IMR-90 (cell line): ENCODE data around the gene AZIN2. TPM values are rescaled to one million over a fixed set of nuclear protein-coding genes. Genes with fewer than 3 reads are reported as not detected.
A peak's percentile ranks its signal among the peaks of the same experiment; 100 is the strongest.

Experiments used
- ATAC-seq: fragments of 200-7000 bp; cut with Tn5 transposase; 2 replicates; pipeline ENCODE4 v1.9.1; 2020; ENCODE audit warnings: low read depth, mild to moderate bottlenecking, moderate library complexity
- BruUV-seq: library from RNA; stranded (reverse); fragments of 400-500 nt; replicated peaks from 2 replicates; lab custom pipeline; 2021; lab: Mats Ljungman, UMichigan
- CTCF ChIA-PET: fragments of 300-600 bp; formaldehyde crosslinking; extraction: SDS; loops from one replicate; lab custom pipeline; 2021; ENCODE audit warnings: antibody characterized with exemption; lab: Yijun Ruan, JAX
- POLR2A ChIA-PET: fragments of 300-600 bp; sonication (Branson Sonifier 250); formaldehyde crosslinking; loops from one replicate; lab custom pipeline; 2022; ENCODE audit warnings: antibody characterized with exemption; ENCODE audit not compliant: unreplicated experiment; lab: Charles Lee
- DNase-seq: peaks from one replicate; pipeline ENCODE4 v3.0.0; 2013
- H2AFZ ChIP-seq: replicated peaks from 2 replicates; pipeline ENCODE3; 2013; ENCODE audit warnings: low read length, mild to moderate bottlenecking; ENCODE audit not compliant: poor library complexity
- H2AK5ac ChIP-seq: 2 replicates; pipeline ENCODE4 v1.6.1; 2013; ENCODE audit warnings: low read depth, low read length, inconsistent platforms
- H2AK9ac ChIP-seq: replicated peaks from 2 replicates; pipeline ENCODE3; 2013; ENCODE audit warnings: mild to moderate bottlenecking, low read depth, low read length, moderate library complexity; ENCODE audit not compliant: poor library complexity
- H2BK120ac ChIP-seq: 2 replicates; pipeline ENCODE4 v1.6.1; 2013; ENCODE audit warnings: low read depth, low read length, inconsistent platforms
- H2BK15ac ChIP-seq: 3 replicates; pipeline ENCODE4 v1.6.1; 2013; ENCODE audit warnings: low read depth, low read length, inconsistent platforms
- H2BK20ac ChIP-seq: 2 replicates; pipeline ENCODE4 v1.6.1; 2013; ENCODE audit warnings: low read depth, mild to moderate bottlenecking, inconsistent platforms, low read length, moderate library complexity
- H2BK5ac ChIP-seq: 2 replicates; pipeline ENCODE4 v1.6.1; 2013; ENCODE audit warnings: mild to moderate bottlenecking, low read depth, low read length, inconsistent platforms; ENCODE audit not compliant: poor library complexity, severe bottlenecking
- H3K14ac ChIP-seq: replicated peaks from 2 replicates; pipeline ENCODE4 v1.6.1; 2013; ENCODE audit warnings: low read depth, low read length, inconsistent platforms
- H3K18ac ChIP-seq: 2 replicates; pipeline ENCODE4 v1.6.1; 2013; ENCODE audit warnings: low read depth, low read length, control low read depth
- H3K23ac ChIP-seq: 2 replicates; pipeline ENCODE4 v1.6.1; 2013; ENCODE audit warnings: low read depth, low read length, inconsistent platforms
- H3K27ac ChIP-seq: 2 replicates; pipeline ENCODE4 v1.5.1; 2013; ENCODE audit warnings: mild to moderate bottlenecking, control low read depth, low read length; ENCODE audit not compliant: insufficient read depth
- H3K27me3 ChIP-seq: 2 replicates; pipeline ENCODE4 v1.6.1; 2013; ENCODE audit warnings: low read length; ENCODE audit not compliant: control insufficient read depth, insufficient read depth
- H3K36me3 ChIP-seq: 2 replicates; pipeline ENCODE4 v1.6.1; 2013; ENCODE audit warnings: low read length, mixed read lengths; ENCODE audit not compliant: control insufficient read depth, insufficient read depth
- H3K4ac ChIP-seq: 2 replicates; pipeline ENCODE4 v1.6.1; 2013; ENCODE audit warnings: low read depth, low read length, inconsistent platforms
- H3K4me1 ChIP-seq: 2 replicates; pipeline ENCODE4 v1.6.1; 2013; ENCODE audit warnings: low read length, mixed read lengths; ENCODE audit not compliant: control insufficient read depth, insufficient read depth
- H3K4me2 ChIP-seq: 2 replicates; pipeline ENCODE4 v1.6.1; 2013; ENCODE audit warnings: low read depth, mild to moderate bottlenecking, control low read depth, low read length, moderate library complexity
- H3K4me3 ChIP-seq: 2 replicates; pipeline ENCODE4 v1.5.1; 2013; ENCODE audit warnings: low read depth, mild to moderate bottlenecking, control low read depth, low read length, moderate library complexity; ENCODE audit not compliant: insufficient read depth
- H3K56ac ChIP-seq: 2 replicates; pipeline ENCODE4 v1.6.1; 2013; ENCODE audit warnings: low read length, inconsistent platforms; ENCODE audit not compliant: insufficient read depth; ENCODE audit errors: extremely low read depth
- H3K79me1 ChIP-seq, 2 experiments: 2 replicates each; pipeline ENCODE4 v1.6.1; 2013; ENCODE audit warnings: low read length in 2 of 2, inconsistent platforms in 1 of 2, low read depth in 1 of 2
- H3K9ac ChIP-seq: 2 replicates; pipeline ENCODE4 v1.6.1; 2013; ENCODE audit warnings: low read depth, low read length, control low read depth
- H3K9me1 ChIP-seq: 2 replicates; pipeline ENCODE4 v1.6.1; 2013; ENCODE audit warnings: low read length, inconsistent platforms; ENCODE audit not compliant: insufficient read depth
- H3K9me3 ChIP-seq: 2 replicates; pipeline ENCODE4 v1.6.1; 2013; ENCODE audit warnings: low read length; ENCODE audit not compliant: control insufficient read depth, insufficient read depth
- H4K20me1 ChIP-seq: 2 replicates; pipeline ENCODE4 v1.6.1; 2013; ENCODE audit warnings: low read length, inconsistent platforms; ENCODE audit not compliant: insufficient read depth
- H4K5ac ChIP-seq: 2 replicates; pipeline ENCODE4 v1.6.1; 2013; ENCODE audit warnings: mild to moderate bottlenecking, low read depth, low read length, control low read depth
- H4K8ac ChIP-seq, 2 experiments: 2 replicates each; pipeline ENCODE4 v1.6.1; 2013; ENCODE audit warnings: low read depth in 2 of 2, low read length in 2 of 2, control low read depth in 1 of 2, inconsistent platforms in 1 of 2
- H4K91ac ChIP-seq: 2 replicates; pipeline ENCODE4 v1.6.1; 2013; ENCODE audit warnings: low read depth, low read length, inconsistent platforms; ENCODE audit not compliant: insufficient read depth
- ELK1 ChIP-seq: fragments of 150-350 bp; IDR thresholded peaks from 2 replicates; pipeline ENCODE4 v1.6.1; 2016; ENCODE audit warnings: low read depth, mild to moderate bottlenecking, low read length, moderate library complexity, borderline replicate concordance
- FOS ChIP-seq: fragments of 150-350 bp; IDR thresholded peaks from 2 replicates; pipeline ENCODE4 v1.6.1; 2016; ENCODE audit warnings: low read depth, low read length
- NFE2L2 ChIP-seq: fragments of 150-350 bp; IDR thresholded peaks from 2 replicates; pipeline ENCODE4 v1.6.1; 2016; ENCODE audit warnings: low read depth, mild to moderate bottlenecking, low read length
- POLR2A ChIP-seq: IDR thresholded peaks from 2 replicates; pipeline ENCODE4 v1.6.1; 2012; ENCODE audit warnings: mild to moderate bottlenecking, low read depth, low read length
- SMC3 ChIP-seq: fragments of 150-350 bp; IDR thresholded peaks from 2 replicates; pipeline ENCODE4 v1.6.1; 2016; ENCODE audit warnings: low read depth, mild to moderate bottlenecking, antibody characterized with exemption, low read length, moderate library complexity
- USF2 ChIP-seq: fragments of 150-350 bp; IDR thresholded peaks from 2 replicates; pipeline ENCODE4 v1.6.1; 2017; ENCODE audit warnings: mild to moderate bottlenecking, antibody characterized with exemption, low read length, low read depth
- WGBS, 2 experiments: methylation state at CpG; one replicate each; pipeline versions ENCODE4 v1.1.5 to v1.1.7; 2013; ENCODE audit warnings: missing lambda C conversion rate in 2 of 2; ENCODE audit not compliant: insufficient read length in 1 of 2; ENCODE audit errors: extremely low coverage in 2 of 2; 5-methylcytosine and 5-hydroxymethylcytosine counted together
- dilution Hi-C: fragments of 300-500 bp; cut with HindIII; formaldehyde crosslinking; loops from one replicate; pipeline ENCODE4 v1.14.3; 2018; ENCODE audit warnings: low sequenced_read_pairs; ENCODE audit not compliant: unreplicated experiment
- in situ Hi-C: fragments of 300-500 bp; cut with MboI; formaldehyde crosslinking; loops from 3 replicates; pipeline ENCODE4 v1.14.3; 2019; ENCODE audit warnings: low sequenced_read_pairs, inconsistent platforms, mixed read lengths
- intact Hi-C: fragments of 100-400 bp; cut with micrococcal nuclease; formaldehyde crosslinking; loops from 2 replicates; pipeline ENCODE4 v1.10.0; 2022
- polyA plus RNA-seq, 3 experiments: library from polyadenylated mRNA; depleted of rRNA; stranded (reverse); fragments of >200 nt; gene quantifications; 2 replicates each; pipeline ENCODE4 v1.2.3, GENCODE V29; 2012; ENCODE audit warnings: low replicate concordance in 1 of 3
- total RNA-seq: library from RNA; depleted of rRNA; stranded (reverse); fragments of >200 nt; gene quantifications from 2 replicates; pipeline ENCODE4 v1.2.3, GENCODE V29; 2012
- TF ChIP-seq, protein P1 (sequence below): conservative IDR thresholded peaks from 2 replicates; pipeline ENCODE4 v1.5.1; 2012; ENCODE audit warnings: mild to moderate bottlenecking, low read depth, low read length, improper control_type of control experiment

Gene AZIN2
- total and polyA plus RNA-seq, 2 of the 4 experiments (the other 2 are of a cell fraction): 4.7 to 8.9 TPM

DNA sequence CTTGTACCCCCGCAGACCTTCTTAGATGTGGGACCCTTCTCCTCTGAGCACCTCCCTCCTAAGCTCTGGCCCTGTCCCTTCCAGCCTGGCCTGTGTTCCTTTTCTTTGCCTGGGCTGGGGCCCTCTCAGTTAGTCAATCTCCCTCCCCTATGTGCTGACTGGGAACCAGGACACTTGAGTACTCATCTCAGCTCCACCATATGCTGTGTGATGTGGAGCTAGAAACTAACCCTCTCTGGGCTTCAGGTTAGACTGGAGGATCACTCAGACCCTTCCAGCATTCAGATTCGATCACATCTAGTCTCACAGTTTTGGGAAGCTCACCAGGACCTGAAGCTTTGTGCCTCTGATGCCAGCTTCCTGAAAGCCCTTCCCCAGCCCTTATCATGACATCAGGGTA, 60.3 kb downstream of the AZIN2 start:
- Histone ChIP-seq H2AK9ac (no peak overlapping the region), H3K36me3 (peaks cover 6% of the 10 kb centered on the region; the same call in 1 of the 2 replicates), H3K27me3 (no peaks in the 10 kb centered on the region), H2BK15ac (0 out of 3 replicates have a peak overlapping the region, but pooled peaks have one; percentile 33), H3K4me3 (no peak overlapping the region), H3K4me2 (no peak overlapping the region), H3K4ac (peak overlapping the region; percentile 28; the same call in 1 of the 2 replicates), H3K79me1 (peaks cover 3 to 22% of the 10 kb centered on the region in 2 experiments; a peak in 2 of 4 replicates), H2BK5ac (no peak overlapping the region), H4K5ac (no peak overlapping the region), H3K14ac (no peak overlapping the region), H2AFZ (peak overlapping the region; percentile 19), H3K9ac (no peak overlapping the region), H2AK5ac (peak overlapping the region; percentile 53; the same call in 1 of the 2 replicates), H3K9me1 (peaks cover 27% of the 10 kb centered on the region), H4K8ac (no peak overlapping the region), H3K18ac (no peak overlapping the region), H2BK20ac (no peak overlapping the region; the same call in 1 of the 2 replicates), H2BK120ac (peak overlapping the region; percentile 44), H3K4me1 (peaks cover 22% of the 10 kb centered on the region), H3K9me3 (no peaks in the 10 kb centered on the region), H3K27ac (no peak overlapping the region), H3K23ac (no peak overlapping the region), H4K20me1 (no peaks in the 10 kb centered on the region), H3K56ac (no peak overlapping the region), H4K91ac (peak overlapping the region; percentile 48)
- WGBS, 2 experiments: no CpG with 5 or more reads among the region's 2 CpGs
- no TSS peak for BruUV-seq
- intact Hi-C loops: no loop called here
- TF ChIP-seq, protein P1, sequence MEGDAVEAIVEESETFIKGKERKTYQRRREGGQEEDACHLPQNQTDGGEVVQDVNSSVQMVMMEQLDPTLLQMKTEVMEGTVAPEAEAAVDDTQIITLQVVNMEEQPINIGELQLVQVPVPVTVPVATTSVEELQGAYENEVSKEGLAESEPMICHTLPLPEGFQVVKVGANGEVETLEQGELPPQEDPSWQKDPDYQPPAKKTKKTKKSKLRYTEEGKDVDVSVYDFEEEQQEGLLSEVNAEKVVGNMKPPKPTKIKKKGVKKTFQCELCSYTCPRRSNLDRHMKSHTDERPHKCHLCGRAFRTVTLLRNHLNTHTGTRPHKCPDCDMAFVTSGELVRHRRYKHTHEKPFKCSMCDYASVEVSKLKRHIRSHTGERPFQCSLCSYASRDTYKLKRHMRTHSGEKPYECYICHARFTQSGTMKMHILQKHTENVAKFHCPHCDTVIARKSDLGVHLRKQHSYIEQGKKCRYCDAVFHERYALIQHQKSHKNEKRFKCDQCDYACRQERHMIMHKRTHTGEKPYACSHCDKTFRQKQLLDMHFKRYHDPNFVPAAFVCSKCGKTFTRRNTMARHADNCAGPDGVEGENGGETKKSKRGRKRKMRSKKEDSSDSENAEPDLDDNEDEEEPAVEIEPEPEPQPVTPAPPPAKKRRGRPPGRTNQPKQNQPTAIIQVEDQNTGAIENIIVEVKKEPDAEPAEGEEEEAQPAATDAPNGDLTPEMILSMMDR: no peak
- TF ChIP-seq POLR2A (no peak), SMC3 (no peak), NFE2L2 (no peak), FOS (no peak), ELK1 (no peak), USF2 (no peak)
- DNase-seq: no peak
- POLR2A ChIA-PET: no interaction called here
- dilution Hi-C loops: no loop called here
- in situ Hi-C loops: no loop called here
- CTCF ChIA-PET: no interaction called here
- ATAC-seq: no peak
